GM19025 (cell line): ENCODE measurements around the gene GPR155.

Experiments
- ATAC-seq: cut with Tn5 transposase; IDR thresholded peaks from one replicate; pipeline ENCODE4 v1.9.1; 2021; ENCODE audit warnings: mild to moderate bottlenecking, low read depth, moderate library complexity; ENCODE audit not compliant: unreplicated experiment

Gene GPR155, protein sequence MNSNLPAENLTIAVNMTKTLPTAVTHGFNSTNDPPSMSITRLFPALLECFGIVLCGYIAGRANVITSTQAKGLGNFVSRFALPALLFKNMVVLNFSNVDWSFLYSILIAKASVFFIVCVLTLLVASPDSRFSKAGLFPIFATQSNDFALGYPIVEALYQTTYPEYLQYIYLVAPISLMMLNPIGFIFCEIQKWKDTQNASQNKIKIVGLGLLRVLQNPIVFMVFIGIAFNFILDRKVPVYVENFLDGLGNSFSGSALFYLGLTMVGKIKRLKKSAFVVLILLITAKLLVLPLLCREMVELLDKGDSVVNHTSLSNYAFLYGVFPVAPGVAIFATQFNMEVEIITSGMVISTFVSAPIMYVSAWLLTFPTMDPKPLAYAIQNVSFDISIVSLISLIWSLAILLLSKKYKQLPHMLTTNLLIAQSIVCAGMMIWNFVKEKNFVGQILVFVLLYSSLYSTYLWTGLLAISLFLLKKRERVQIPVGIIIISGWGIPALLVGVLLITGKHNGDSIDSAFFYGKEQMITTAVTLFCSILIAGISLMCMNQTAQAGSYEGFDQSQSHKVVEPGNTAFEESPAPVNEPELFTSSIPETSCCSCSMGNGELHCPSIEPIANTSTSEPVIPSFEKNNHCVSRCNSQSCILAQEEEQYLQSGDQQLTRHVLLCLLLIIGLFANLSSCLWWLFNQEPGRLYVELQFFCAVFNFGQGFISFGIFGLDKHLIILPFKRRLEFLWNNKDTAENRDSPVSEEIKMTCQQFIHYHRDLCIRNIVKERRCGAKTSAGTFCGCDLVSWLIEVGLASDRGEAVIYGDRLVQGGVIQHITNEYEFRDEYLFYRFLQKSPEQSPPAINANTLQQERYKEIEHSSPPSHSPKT

DNA sequence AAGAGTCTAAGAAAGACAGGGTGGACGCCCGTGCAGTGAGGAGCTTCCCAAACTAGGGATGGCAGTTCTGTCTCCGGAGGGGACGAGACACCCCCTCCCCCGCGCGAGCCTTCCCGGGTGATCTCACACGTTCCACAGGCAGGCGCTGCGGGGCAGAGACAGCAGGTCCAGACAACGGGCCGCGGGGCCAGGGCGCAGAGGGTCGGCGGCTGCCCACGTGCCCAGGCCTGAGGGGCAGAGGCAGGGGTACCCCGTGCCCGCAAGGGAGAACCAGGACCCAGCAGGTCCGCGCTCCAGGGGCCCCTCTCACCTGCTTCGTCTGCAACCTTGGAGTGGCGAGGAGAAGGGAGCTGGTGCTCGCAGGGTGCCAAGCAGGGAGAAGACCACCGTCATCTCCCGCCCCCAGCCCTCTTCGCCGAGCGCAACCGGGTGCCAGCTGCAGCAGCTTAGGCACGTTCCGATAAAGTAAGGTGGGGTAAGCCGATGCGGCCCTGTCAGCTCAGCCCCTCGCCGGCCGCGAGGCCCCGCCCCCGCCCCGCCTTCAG, at the start of gene GPR155:
TSS of gene GPR155 (minus strand) at position 467 of the 545 bp plus-strand sequence. CDS start 5,073 bp downstream, outside the sequence.
- ATAC-seq, result peak; percentile 25

DNA sequence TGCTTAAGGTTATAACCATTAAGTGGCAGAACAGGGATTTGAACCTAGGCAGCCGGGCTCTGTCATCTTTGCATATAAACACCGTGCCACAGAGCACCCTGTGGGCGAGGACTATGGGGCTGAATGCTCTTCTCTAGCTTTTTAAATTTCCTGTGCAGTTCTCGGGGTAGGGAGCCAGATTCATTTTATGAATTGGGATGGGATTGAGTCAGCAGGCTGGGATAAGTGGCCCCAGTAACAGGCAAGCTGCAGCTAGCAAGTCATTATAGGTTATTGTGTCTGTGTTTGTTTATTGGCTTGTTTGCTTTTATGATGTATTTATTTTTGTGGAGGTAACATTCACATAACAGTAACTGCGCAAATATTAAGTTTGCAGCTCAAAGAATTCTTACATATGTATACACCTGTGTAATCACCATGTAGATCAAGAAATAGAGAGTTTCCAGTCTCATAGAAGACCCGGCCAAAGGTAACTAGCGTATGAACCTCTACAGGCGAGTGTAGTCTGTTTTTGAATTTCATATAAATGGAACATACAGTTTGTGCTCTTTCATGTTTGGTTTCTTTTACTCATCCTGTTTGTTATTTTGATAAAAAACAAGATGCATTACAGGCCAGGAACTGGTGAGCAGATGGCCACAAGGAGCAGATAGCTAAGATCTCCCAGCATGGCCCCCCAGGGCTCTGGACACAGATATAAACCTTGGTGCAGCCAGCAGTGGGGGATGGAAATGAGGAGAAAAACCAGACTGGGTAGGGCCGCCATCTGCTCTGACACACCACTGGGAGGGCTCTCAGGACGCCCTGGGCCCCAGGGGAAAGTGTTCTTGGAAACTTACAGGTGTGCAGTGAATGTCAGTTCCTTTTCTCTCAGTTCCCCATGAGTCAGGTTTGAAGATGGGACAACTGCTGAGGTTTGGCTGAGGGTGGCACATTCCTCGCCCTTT, 49.2 kb upstream of the GPR155 start:
- no peak for ATAC-seq

DNA sequence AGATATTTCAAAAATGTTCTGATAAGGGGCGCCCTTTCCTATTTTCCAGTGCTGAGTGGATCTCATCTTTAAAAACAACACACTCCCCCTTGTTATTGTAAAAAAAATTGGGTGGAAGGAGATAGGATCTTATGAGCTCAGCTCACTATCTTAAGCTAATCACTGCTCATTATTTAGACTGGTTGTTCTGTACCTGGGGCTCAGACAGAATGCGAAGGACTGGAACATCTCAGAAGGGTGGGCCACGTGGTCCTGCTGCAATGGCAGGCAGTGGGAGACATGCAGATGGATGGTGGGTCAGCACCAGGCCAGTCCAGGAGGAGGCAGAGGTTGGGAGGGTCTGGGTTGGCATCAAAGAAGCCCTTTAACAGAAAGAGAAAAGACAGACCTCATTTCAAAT, 48.3 kb upstream of the GPR155 start:
- ATAC-seq, result no peak

DNA sequence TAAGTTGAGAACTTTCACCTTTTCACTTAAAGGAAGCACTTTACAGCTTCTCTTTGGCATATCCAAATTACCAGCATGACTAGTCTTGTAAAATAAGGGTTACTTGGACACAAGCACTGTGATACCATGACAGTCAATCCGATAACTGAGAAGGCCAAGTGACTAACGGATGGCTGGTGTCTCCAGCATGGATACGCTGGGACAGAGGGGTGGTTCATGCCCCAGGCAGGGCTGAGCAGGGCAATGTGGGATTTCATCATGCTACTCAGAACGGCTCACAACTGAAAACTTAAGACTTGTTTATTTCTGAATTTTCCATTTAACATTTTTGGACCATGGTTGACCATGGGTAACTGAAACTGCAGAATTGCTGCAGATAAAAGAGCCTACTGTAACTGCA, 43.1 kb upstream of the GPR155 start:
- ATAC-seq, result no peak

DNA sequence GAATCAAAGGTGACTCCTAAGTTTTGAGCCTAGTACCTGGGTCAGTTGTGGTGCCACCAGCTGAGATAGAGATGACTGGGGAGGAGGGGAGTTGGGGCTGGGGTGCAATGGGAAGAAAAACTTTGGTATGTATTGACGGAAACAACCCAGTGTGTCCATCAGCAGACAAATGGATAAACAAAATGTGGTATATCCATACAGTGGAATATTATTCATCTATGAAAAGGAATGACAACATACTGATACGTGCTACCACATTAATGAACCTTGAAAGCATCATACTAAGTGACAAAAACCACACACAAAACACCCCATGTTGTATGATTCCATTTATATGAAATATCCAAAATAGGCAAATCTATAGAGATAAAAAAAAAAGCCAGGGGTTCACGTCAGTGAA, 41.1 kb upstream of the GPR155 start:
- ATAC-seq, result no peak

DNA sequence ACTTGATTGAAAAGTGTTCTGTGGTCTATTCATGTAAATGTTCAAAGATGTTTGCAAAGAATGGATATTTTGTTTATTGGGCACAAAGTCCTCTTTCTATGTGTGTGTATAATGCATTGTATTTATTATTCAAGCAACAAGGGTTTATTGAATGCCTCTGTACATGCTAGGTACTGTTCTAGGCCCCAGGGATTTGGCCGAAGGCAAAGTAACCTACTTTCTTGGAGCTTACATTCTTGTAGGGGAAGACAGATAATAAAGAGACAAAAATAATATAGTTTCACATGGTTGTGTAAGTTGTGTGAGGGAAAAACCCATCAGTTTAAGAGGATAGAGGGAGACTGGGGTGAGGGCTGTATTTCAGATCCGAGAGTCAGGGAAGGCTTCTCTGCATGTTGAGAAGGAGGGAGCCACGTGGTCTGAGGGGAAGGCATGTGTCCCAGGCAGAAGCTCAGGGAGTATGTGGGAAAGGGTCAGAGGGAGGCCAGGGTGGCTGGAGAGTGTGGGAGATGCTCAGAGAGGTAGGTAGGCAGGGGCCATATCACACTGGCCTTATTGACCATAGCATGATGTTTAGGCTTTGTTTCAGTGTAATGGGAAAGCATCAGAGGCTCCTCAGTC, 40.4 kb upstream of the GPR155 start:
- no peak for ATAC-seq

DNA sequence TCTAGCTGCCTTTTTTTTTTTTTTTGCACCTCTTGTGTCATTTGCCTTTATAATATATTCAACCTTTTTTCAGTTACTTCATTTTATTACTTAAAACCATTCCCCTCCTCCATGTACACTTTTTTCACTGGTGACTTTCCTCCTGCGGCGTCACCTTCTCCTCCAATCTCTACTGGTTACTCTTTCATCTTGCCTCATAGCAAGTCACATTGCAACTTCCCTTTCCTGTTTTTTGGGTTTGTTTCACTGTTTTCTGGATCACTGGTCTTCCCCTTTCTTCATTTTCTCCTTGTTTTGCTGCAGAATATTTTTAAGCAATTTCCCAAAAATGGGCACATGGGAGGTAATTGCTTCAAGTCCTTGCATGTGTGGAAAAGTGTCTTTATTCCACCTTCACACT, 37.7 kb upstream of the GPR155 start:
- ATAC-seq, result no peak

DNA sequence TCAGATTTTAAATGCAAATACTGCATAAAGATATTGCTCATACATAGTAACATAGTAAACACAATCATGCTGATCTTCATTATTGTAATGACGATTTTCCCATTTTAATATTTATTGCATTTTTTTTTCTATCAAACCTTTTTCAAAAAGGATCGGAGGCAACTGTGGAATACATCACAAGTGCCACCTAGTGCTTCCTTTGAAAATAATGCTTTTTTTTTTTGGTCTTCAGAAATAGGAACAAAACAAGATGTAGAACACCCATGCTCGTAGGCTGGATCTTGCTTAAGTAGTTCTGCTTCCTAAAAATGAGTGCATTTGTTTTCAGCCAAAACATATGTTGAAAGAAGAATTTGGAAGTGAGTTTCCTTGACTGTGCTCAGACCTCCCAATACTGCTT, 35.7 kb upstream of the GPR155 start:
- no peak for ATAC-seq

DNA sequence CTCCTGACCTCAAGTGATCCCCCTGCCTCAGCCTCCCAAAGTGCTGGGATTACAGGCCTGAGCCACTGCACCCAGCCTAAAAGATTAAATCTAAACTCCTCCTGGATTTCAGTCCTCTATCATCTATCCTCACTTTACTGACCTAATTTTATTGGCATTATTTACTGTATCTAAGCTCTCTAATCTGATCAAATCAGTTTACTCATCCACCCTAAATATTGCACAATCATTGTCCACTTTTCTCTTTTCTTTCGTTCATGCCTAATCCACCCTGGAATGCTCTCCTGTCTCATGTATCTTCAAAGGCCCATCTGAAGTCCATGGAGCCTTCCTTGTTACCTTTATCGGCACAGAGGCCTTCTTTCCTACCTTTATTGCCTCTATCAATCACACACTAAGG, 31.6 kb upstream of the GPR155 start:
- ATAC-seq, result no peak

DNA sequence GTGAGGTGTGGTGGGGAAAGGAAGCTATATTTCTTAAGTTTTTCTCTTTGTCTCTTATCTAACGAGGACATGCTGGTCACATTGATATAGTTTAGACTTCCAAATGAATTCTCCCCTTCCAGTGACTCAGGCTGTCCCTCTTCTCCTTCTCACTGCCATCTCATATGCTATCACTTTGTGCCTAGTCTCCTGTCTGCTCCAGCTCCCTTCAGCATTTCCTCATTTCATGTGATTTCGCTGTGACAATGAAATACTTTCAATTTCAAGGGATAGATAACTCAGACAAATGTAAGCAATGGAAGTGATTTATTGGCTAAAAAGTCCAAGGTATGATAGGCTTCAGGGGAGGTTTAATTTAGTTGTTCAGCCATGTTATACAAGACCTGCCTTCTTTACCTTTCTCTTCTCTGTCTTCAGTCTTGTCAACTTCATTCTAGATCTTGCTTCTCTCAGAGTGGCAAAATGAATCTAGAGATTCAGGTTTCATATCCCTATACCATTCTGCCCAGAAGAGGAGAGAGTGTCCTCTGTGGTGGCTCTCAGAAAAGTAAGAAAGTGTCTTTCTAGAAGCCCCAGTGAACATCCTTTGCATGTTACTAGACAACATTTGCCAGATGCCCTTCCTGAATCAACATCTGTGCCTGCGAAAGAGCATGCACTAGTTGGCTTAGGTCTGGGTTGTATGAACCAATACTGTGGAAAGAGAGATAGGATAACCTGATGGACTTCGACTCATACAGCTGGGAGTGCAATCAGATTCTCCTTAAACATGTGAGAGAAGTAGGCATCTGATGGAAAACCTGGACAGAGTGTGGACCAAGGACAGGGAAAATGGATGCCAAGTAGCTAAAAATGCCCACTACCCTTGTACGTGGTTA, 29.9 kb upstream of the GPR155 start:
- no peak for ATAC-seq

DNA sequence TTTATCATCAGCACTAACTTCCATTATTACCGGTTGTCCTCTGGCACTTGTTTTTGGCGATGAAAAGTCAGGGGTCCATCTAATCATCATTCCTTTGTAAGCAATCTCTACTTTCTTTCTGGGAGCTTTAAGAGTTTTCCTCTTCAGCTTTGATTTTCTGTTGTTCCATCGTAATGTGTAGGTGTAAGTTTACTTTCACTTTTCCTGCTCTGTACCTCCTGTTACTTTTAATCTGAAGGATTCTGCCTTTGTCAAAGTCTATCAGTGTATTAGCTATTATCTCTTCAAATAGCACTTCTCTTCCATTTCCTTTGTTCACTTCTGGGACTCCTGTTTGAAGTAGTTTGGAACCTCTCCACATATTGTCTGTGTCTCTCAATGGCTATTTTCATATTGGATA, 25.5 kb upstream of the GPR155 start:
- ATAC-seq, result no peak

DNA sequence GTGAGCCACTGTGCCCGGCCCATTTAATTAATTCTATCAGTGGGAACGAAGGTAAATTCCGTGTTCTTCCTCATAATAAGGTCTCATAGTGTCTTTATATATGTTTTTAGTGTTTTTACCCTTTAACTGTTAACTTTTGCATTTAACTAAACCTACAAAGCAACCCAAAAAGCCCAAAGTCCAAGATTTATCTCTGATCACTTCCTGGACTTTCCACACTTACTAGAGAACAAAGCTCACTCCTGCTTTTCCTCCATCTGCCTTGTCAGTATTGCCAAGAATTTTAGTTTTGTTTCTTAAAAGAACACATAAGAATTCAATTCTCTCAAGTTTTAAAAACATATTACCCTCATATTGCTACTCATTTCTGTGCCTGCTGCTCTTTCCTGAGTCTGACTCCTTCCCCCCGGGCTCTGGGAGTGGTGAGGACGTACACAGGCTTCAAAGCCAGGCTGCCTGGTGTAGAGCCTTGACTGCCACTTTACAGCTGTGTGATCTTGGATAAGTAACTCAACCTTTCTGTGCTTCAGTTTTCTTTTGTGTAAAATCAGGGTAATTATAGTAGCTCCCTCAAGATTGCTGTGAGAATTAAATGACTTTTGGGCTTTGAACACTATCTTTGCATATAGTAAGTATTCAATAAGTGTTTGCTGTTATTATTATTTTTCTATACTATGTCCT, 24.9 kb upstream of the GPR155 start:
- no peak for ATAC-seq

DNA sequence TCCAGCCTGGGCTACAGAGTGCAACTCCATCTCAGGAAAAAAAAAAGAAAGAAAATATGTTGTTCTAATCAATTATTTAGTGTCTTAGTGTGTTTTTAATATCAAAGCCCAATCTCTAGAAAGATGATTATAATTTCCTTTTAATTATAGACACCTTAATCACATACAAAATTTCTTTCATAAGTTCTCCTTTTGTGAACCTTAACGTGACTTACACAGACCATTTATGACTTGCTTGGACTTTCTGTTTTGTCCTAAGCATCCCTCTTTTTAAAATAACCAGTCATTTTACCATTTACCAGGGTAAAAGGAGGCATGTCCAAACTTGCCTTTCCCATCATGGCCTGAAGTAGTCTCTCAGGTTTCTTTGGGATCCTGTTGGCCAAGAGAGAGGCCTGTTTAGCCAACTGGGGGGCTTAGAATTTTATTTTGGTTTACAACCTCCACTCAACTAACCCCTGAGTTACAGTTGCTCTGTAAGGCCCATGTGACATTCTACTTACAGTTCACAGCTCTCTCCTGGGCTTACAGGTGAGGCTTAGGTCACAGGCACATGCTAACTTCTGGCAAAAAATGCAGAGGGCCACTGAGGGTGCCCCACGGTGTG, 23.9 kb upstream of the GPR155 start:
- ATAC-seq, result no peak

DNA sequence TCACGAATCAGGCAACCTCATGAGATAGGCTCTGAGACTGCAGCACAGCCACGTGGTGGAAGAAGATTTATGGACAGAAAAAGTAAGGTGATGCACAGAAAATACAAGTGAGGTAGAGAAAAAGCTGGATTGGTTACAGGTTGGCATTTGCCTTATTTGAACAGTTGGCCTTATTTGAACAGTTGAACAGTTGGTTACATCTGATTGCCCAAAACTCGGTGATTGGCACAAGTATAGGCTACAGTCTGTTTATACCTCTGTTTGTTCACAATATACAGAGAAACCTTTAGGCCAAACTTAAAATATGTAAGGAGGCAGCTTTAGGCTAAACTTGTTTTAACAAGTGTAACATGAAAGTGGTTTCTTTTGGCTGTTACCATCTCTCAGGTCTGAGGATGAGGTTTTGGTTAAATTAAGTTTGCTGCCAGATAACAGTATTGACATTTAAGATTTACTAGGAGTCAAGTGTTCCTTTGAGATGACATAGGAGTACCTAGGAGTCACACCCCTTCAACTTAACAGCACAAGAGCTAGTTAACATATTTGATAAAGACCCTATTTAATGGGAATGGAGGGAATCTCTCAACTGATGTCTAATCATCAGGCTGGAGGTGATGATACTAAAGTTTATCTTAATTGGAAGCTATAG, 16.5 kb upstream of the GPR155 start:
- no peak for ATAC-seq

DNA sequence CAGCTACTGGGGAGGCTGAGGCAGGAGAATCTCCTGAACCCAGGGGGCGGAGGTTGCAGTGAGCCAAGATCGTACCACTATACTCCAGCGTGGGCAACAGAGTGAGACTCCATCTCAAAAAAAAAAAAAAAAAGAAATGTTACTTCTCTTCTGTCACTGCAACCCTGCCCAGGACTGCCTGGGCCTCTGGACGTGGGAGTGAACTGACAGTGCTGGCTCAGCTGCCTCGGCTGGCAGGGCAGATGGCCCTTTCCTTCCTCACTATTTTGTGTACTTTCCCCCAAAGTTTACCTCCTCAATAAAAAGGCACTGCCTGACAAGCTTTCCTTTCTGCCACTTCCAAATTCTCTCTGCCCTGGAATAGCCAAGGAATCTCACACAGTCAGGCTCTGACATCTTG, 12.5 kb upstream of the GPR155 start:
- ATAC-seq, result no peak

DNA sequence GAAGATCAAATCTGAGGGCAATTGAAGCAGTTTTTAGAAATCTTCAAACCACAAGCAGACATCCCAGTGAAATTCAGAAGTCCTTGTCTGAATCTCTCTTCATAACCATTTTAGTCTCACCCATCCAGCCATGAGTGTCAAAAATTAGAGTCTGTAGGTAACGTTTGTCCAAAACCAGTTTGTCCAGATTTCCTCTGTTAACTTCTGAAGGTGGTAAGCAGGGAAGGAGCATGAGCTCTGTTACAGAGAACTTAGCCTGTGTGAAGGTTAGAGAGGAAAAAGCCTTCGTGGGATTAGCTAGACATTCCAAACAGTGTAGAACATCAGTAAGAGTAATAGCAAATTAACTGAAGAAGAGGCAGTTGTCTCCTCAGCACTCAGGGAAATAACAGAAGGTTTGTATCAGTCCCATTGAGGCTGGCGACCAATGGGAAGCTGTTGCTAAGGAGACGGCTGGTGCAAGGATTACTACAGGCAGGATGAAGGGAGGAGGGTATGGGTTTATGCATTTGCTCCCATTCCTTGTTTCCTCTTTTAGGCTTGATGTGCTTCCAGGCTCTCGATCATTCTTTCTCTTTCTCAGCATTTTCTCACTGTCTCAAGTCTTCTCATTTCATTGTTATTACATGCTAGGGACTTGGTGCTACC, 8.7 kb upstream of the GPR155 start:
- no peak for ATAC-seq
